Thymus (tissue), 11 donors: ENCODE results near the gene EVPL. TPM values are rescaled to one million over a fixed set of nuclear protein-coding genes. Genes with fewer than 3 reads are reported as not detected.

Source experiments
- DNase-seq, 9 donors: peaks; one replicate each; pipeline ENCODE4 v3.0.0-alpha.2; 2013; ENCODE audit warnings: low spot score in 9 of 9, low read depth in 6 of 9, missing footprints in 1 of 9
- H3K27ac ChIP-seq, 2 donors: one replicate each; pipeline ENCODE4 v1.5.1; 2013; ENCODE audit warnings: control low read depth in 1 of 2, low read depth in 1 of 2, low read length in 1 of 2, mild to moderate bottlenecking in 1 of 2, moderate library complexity in 1 of 2
- H3K27me3 ChIP-seq, 2 donors: one replicate each; pipeline ENCODE4 v1.5.1; 2013; ENCODE audit warnings: low read length in 1 of 2; ENCODE audit not compliant: control insufficient read depth in 2 of 2, insufficient read depth in 1 of 2
- H3K36me3 ChIP-seq, 2 donors: one replicate each; pipeline ENCODE4 v1.5.1; 2013; ENCODE audit warnings: low read length in 1 of 2, mild to moderate bottlenecking in 1 of 2, moderate library complexity in 1 of 2; ENCODE audit not compliant: control insufficient read depth in 2 of 2, insufficient read depth in 2 of 2
- H3K4me1 ChIP-seq, 2 donors: one replicate each; pipeline ENCODE4 v1.5.1; 2013; ENCODE audit warnings: low read length in 2 of 2; ENCODE audit not compliant: control insufficient read depth in 2 of 2, insufficient read depth in 2 of 2
- H3K4me3 ChIP-seq, 2 donors: one replicate each; pipeline ENCODE4 v1.5.1; 2013; ENCODE audit warnings: low read length in 2 of 2, control low read depth in 1 of 2, mild to moderate bottlenecking in 1 of 2
- H3K9me3 ChIP-seq, 2 donors: one replicate each; pipeline ENCODE4 v1.5.1; 2013; ENCODE audit warnings: low read length in 1 of 2, mild to moderate bottlenecking in 1 of 2; ENCODE audit not compliant: control insufficient read depth in 2 of 2, insufficient read depth in 1 of 2
- WGBS: extraction: QIAGEN DNeasy Blood & Tissue Kit; methylation state at CpG from one replicate; pipeline ENCODE4 v1.1.7; 2013; 5-methylcytosine and 5-hydroxymethylcytosine counted together
- polyA plus RNA-seq: library from polyadenylated mRNA; stranded (reverse); fragments of 200-250 nt; gene quantifications from one replicate; pipeline ENCODE4 v1.2.3, GENCODE V29; 2013
- total RNA-seq: library from RNA; stranded (reverse); fragments of 120-200 nt; gene quantifications from one replicate; pipeline ENCODE4 v1.2.4, GENCODE V29; 2013
- donor health status: healthy.

The EVPL gene
- total and polyA plus RNA-seq, 2 donors = 0.33 to 3.9 TPM

DNA sequence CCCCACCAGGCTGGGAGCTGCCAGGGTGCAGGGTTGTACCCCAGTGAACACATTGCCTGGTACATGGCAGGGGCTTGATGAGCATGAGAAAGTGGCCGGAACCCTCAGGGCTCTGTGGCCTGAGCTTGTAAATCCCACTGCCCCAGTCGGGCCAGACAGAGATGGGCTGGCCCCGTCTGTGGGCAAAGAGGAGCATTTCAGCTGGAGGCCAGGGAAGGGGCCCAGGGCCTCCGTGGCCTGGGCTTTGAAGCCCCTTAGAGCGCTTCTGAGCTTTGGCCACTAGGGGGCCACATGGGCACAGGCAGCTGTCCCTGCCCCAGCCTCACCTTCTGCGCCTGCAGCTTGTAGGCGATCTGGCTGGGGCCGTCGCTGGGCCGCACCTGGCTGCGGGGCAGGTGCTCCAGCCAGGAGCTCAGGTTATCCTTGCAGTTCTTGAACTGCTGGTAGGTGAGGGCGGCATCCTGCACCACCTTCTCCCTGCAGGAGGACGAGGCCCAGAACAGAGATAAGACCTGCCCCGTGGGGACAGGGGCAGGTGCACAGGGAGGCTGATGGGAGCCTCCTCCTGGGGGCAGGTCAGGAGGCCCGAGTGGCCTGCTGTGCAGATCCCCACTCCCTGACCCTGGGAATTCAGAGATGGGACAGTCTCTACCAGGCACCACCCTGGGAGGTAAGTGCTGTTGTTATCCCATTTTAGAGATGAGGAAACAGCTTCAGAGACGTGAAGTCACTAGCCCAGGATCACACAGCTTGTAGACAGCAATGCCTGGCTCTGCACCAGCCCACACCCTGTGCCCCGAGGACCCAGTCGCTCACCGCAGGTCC lies 12.8 kb downstream of the EVPL start:
- Histone ChIP-seq H3K36me3 (no peaks in the 10 kb centered on the region), H3K27ac (no peak overlapping the region), H3K4me3 (no peak overlapping the region), H3K27me3 (no peaks in the 10 kb centered on the region), H3K4me1 (peaks cover 0 to 11% of the 10 kb centered on the region in 2 donors), H3K9me3 (peaks cover 0 to 3% of the 10 kb centered on the region in 2 donors)
- DNase-seq = peak; percentile 48 to 85 (median 68)
- 37% methylated on average over 19 of the region's 19 CpGs for WGBS

- no peaks in the 10 kb centered on the region for H3K27me3 ChIP-seq
- no peak overlapping the region for H3K4me3 ChIP-seq
- no peak for DNase-seq
- H3K27ac ChIP-seq = no peak overlapping the region
- H3K4me1 ChIP-seq = peaks cover 0 to 10% of the 10 kb centered on the region in 2 donors
- no peaks in the 10 kb centered on the region for H3K36me3 ChIP-seq
- 92% methylated on average over 15 of the region's 15 CpGs for WGBS
- peaks cover 0 to 3% of the 10 kb centered on the region in 2 donors for H3K9me3 ChIP-seq
Observed at GRCh38 chr17:76013377-76013932, 13.7 kb downstream of the EVPL start.

GRCh38 chr17:76011951-76012350 lies 15.2 kb downstream of the EVPL start:
- H3K4me1 ChIP-seq = peaks cover 0 to 10% of the 10 kb centered on the region in 2 donors
- no peaks in the 10 kb centered on the region for H3K27me3 ChIP-seq
- 98% methylated on average over 5 of the region's 5 CpGs for WGBS
- peaks cover 0 to 3% of the 10 kb centered on the region in 2 donors for H3K9me3 ChIP-seq
- H3K27ac ChIP-seq = no peak overlapping the region
- no peak overlapping the region for H3K4me3 ChIP-seq
- DNase-seq = no peak
- no peaks in the 10 kb centered on the region for H3K36me3 ChIP-seq

- peaks cover 0 to 3% of the 10 kb centered on the region in 2 donors for H3K36me3 ChIP-seq
- WGBS = 87% methylated on average over 21 of the region's 21 CpGs
- no peak for DNase-seq
- H3K4me1 ChIP-seq = peaks cover 0 to 18% of the 10 kb centered on the region in 2 donors
- no peaks in the 10 kb centered on the region for H3K27me3 ChIP-seq
- H3K27ac ChIP-seq = no peak overlapping the region
- peaks cover 0 to 3% of the 10 kb centered on the region in 2 donors for H3K9me3 ChIP-seq
- no peak overlapping the region for H3K4me3 ChIP-seq
Observed at GRCh38 chr17:76009969-76010661, 17.0 kb downstream of the EVPL start.

DNA sequence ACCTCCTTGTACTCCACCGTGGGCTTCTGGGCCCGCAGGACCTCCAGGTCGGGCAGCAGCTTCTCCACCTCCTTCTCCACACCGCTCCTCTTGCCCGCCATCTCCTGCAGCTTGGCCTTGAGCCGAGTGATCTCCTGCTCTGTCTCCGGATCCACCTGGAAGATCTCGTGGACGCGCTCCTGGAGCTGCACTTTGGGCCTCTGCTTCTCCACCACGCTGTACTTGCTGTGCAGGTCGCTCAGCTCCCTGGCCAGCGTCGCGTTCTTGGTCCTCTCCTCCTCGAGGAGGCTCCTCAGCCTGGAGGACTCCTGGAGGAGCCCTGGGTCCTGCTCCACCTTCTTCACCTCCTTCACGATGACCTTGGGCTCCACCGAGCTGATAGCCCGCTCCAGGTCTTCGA lies 17.7 kb downstream of the EVPL start:
- WGBS = 98% methylated on average over 20 of the region's 20 CpGs
- H3K27me3 ChIP-seq = no peaks in the 10 kb centered on the region
- H3K4me1 ChIP-seq = peaks cover 0 to 16% of the 10 kb centered on the region in 2 donors
- DNase-seq = no peak
- no peak overlapping the region for H3K27ac ChIP-seq
- no peak overlapping the region for H3K4me3 ChIP-seq
- no peaks in the 10 kb centered on the region for H3K9me3 ChIP-seq
- peaks cover 3 to 6% of the 10 kb centered on the region in 2 donors for H3K36me3 ChIP-seq

- H3K4me3 ChIP-seq = no peak overlapping the region
- no peaks in the 10 kb centered on the region for H3K9me3 ChIP-seq
- H3K36me3 ChIP-seq = peaks cover 3 to 6% of the 10 kb centered on the region in 2 donors
- no peak for DNase-seq
- H3K4me1 ChIP-seq = peaks cover 0 to 10% of the 10 kb centered on the region in 2 donors
- no peak overlapping the region for H3K27ac ChIP-seq
- 97% methylated on average over 56 of the region's 56 CpGs for WGBS
- H3K27me3 ChIP-seq = no peaks in the 10 kb centered on the region
Observed at GRCh38 chr17:76008630-76009425, 18.3 kb downstream of the EVPL start.

DNA sequence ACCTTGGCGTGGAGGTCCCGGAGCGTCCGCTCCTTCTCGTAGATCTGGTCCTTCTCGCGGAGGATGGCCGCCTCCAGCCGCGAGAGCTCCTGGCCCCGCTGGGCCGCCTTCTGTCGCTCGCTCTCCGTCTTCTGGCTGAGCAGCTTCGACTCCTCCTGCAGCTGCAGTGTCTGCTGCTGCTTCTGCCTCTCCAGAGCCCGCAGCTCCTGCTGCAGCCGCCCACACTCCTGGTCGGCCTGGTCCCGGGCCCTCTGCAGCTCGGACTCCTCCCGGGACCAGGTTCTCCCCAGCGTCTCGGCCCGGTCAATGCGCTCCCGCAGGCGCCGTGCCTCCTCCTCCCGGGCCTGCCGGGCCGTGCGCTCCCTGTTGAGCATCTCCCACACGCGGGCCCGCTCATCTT lies 18.9 kb downstream of the EVPL start:
- H3K4me1 ChIP-seq = peaks cover 0 to 10% of the 10 kb centered on the region in 2 donors
- H3K27ac ChIP-seq = no peak overlapping the region
- H3K4me3 ChIP-seq = no peak overlapping the region
- H3K27me3 ChIP-seq = no peaks in the 10 kb centered on the region
- H3K9me3 ChIP-seq = no peaks in the 10 kb centered on the region
- WGBS = 97% methylated on average over 36 of the region's 36 CpGs
- no peak for DNase-seq
- peaks cover 3 to 6% of the 10 kb centered on the region in 2 donors for H3K36me3 ChIP-seq

GRCh38 chr17:76007850-76008165 lies 19.3 kb downstream of the EVPL start:
- WGBS = 96% methylated on average over 16 of the region's 16 CpGs
- no peaks in the 10 kb centered on the region for H3K27me3 ChIP-seq
- H3K27ac ChIP-seq = no peak overlapping the region
- peaks cover 0 to 10% of the 10 kb centered on the region in 2 donors for H3K4me1 ChIP-seq
- no peaks in the 10 kb centered on the region for H3K9me3 ChIP-seq
- peaks cover 3 to 6% of the 10 kb centered on the region in 2 donors for H3K36me3 ChIP-seq
- H3K4me3 ChIP-seq = no peak overlapping the region
- DNase-seq = no peak
